Mononuclear cell (primary cell): ENCODE results near the gene CRACR2A. TPM values are rescaled to one million over a fixed set of nuclear protein-coding genes. Genes with fewer than 3 reads are reported as not detected.

Experiments used
- H3K27me3 ChIP-seq: 2 replicates; pipeline ENCODE4 v1.6.0; 2011; ENCODE audit warnings: low read length, control low read depth; ENCODE audit not compliant: insufficient read depth
- H3K4me1 ChIP-seq: 2 replicates; pipeline ENCODE4 v1.5.1; 2011; ENCODE audit warnings: mild to moderate bottlenecking, low read length, control low read depth; ENCODE audit not compliant: insufficient read depth
- H3K4me3 ChIP-seq: 2 replicates; pipeline ENCODE4 v1.5.1; 2011; ENCODE audit warnings: mild to moderate bottlenecking, low read length, moderate library complexity
- H3K9me3 ChIP-seq: 2 replicates; pipeline ENCODE4 v1.5.1; 2011; ENCODE audit warnings: low read depth, mild to moderate bottlenecking, control low read depth, low read length
- total RNA-seq: library from RNA; depleted of rRNA; stranded (reverse); fragments of >200 nt; gene quantifications from one replicate; pipeline ENCODE4 v1.2.3, GENCODE V29; 2012

Gene CRACR2A
- total RNA-seq, 1 donor: 18.4 TPM

- H3K9me3 ChIP-seq: no peaks in the 10 kb centered on the region
- H3K27me3 ChIP-seq: no peaks in the 10 kb centered on the region
- peaks cover 4% of the 10 kb centered on the region for H3K4me1 ChIP-seq
- no peak overlapping the region for H3K4me3 ChIP-seq
These were observed 149.3 kb downstream of the CRACR2A start for GRCh38 chr12:3603576-3603975.

- no peaks in the 10 kb centered on the region for H3K27me3 ChIP-seq
- no peaks in the 10 kb centered on the region for H3K9me3 ChIP-seq
- no peak overlapping the region for H3K4me3 ChIP-seq
- peaks cover 4% of the 10 kb centered on the region for H3K4me1 ChIP-seq
These were observed 150.4 kb downstream of the CRACR2A start for GRCh38 chr12:3602488-3602887.

GRCh38 chr12:3601461-3602150, 151.3 kb downstream of the CRACR2A start:
- Histone ChIP-seq H3K27me3 (no peaks in the 10 kb centered on the region), H3K9me3 (no peaks in the 10 kb centered on the region), H3K4me3 (no peak overlapping the region), H3K4me1 (peaks cover 4% of the 10 kb centered on the region)

- H3K9me3 ChIP-seq: no peaks in the 10 kb centered on the region
These were observed 152.0 kb downstream of the CRACR2A start for GRCh38 chr12:3600951-3601350.

GRCh38 chr12:3600039-3600720, 152.7 kb downstream of the CRACR2A start:
- no peaks in the 10 kb centered on the region for H3K9me3 ChIP-seq
- no peaks in the 10 kb centered on the region for H3K27me3 ChIP-seq
- peaks cover 1% of the 10 kb centered on the region for H3K4me1 ChIP-seq
- H3K4me3 ChIP-seq: no peak overlapping the region

More at GRCh38 chr12:3600951-3601350, 152.0 kb downstream of the CRACR2A start:
- no peak overlapping the region for H3K4me3 ChIP-seq
- H3K27me3 ChIP-seq: no peaks in the 10 kb centered on the region
- peaks cover 4% of the 10 kb centered on the region for H3K4me1 ChIP-seq

GRCh38 chr12:3598896-3599860, 153.7 kb downstream of the CRACR2A start:
- H3K27me3 ChIP-seq: no peaks in the 10 kb centered on the region
- no peaks in the 10 kb centered on the region for H3K4me1 ChIP-seq
- H3K4me3 ChIP-seq: no peak overlapping the region
- no peaks in the 10 kb centered on the region for H3K9me3 ChIP-seq

GRCh38 chr12:3597526-3598210, 155.2 kb downstream of the CRACR2A start:
- Histone ChIP-seq H3K4me1 (no peaks in the 10 kb centered on the region), H3K4me3 (no peak overlapping the region), H3K9me3 (no peaks in the 10 kb centered on the region), H3K27me3 (no peaks in the 10 kb centered on the region)

- no peaks in the 10 kb centered on the region for H3K9me3 ChIP-seq
- H3K4me3 ChIP-seq: no peak overlapping the region
- no peaks in the 10 kb centered on the region for H3K4me1 ChIP-seq
- no peaks in the 10 kb centered on the region for H3K27me3 ChIP-seq
These were observed 156.1 kb downstream of the CRACR2A start for GRCh38 chr12:3596703-3597415.

GRCh38 chr12:3595721-3596120, 157.2 kb downstream of the CRACR2A start:
- no peaks in the 10 kb centered on the region for H3K27me3 ChIP-seq
- H3K4me1 ChIP-seq: no peaks in the 10 kb centered on the region
- no peaks in the 10 kb centered on the region for H3K9me3 ChIP-seq
- no peak overlapping the region for H3K4me3 ChIP-seq

- Histone ChIP-seq H3K4me1 (no peaks in the 10 kb centered on the region), H3K4me3 (no peak overlapping the region), H3K9me3 (no peaks in the 10 kb centered on the region), H3K27me3 (no peaks in the 10 kb centered on the region)
These were observed 157.9 kb downstream of the CRACR2A start for GRCh38 chr12:3594966-3595365.

- H3K4me3 ChIP-seq: no peak overlapping the region
- H3K4me1 ChIP-seq: no peaks in the 10 kb centered on the region
- no peaks in the 10 kb centered on the region for H3K27me3 ChIP-seq
- H3K9me3 ChIP-seq: no peaks in the 10 kb centered on the region
These were observed 158.9 kb downstream of the CRACR2A start for GRCh38 chr12:3593906-3594483.

GRCh38 chr12:3592856-3593625, 159.9 kb downstream of the CRACR2A start:
- Histone ChIP-seq H3K4me3 (no peak overlapping the region), H3K9me3 (no peaks in the 10 kb centered on the region), H3K4me1 (no peaks in the 10 kb centered on the region), H3K27me3 (no peaks in the 10 kb centered on the region)

- no peaks in the 10 kb centered on the region for H3K27me3 ChIP-seq
- H3K9me3 ChIP-seq: no peaks in the 10 kb centered on the region
- no peak overlapping the region for H3K4me3 ChIP-seq
- no peaks in the 10 kb centered on the region for H3K4me1 ChIP-seq
These were observed 163.2 kb downstream of the CRACR2A start for GRCh38 chr12:3589745-3590144.
